ENCODE measurements around the gene CNTLN. TPM values are rescaled to one million over a fixed set of nuclear protein-coding genes. Genes with fewer than 3 reads are reported as not detected.

Gene CNTLN
- total RNA-seq, 1 experiment from 2014 or later, result 7.8 TPM

GRCh38 chr9:17484906-17485305 lies 350.1 kb downstream of the CNTLN start:
- no peaks in the 10 kb centered on the region for H3K36me3 ChIP-seq (ENCODE audit: control insufficient read depth, insufficient read depth, low read length)
- POLR2A ChIA-PET, result no interaction called here
- no peaks in the 10 kb centered on the region for H3K27me3 Mint-ChIP-seq (ENCODE audit: insufficient read depth, unreplicated experiment)
- H3K4me1 ChIP-seq, result no peaks in the 10 kb centered on the region
- no peaks in the 10 kb centered on the region for H3K9me3 Mint-ChIP-seq (ENCODE audit: unreplicated experiment)
- H3K27me3 ChIP-seq (replicated peaks; ENCODE audit: control insufficient read depth, insufficient read depth, low read length), result no peaks in the 10 kb centered on the region
- intact Hi-C loops (cut with micrococcal nuclease; ENCODE audit: unreplicated experiment), result no loop called here
- no peaks in the 10 kb centered on the region for H3K4me1 Mint-ChIP-seq (ENCODE audit: low read depth, unreplicated experiment)
- CTCF ChIA-PET, result no interaction called here
- no peaks in the 10 kb centered on the region for H3K9me3 ChIP-seq
- H3K27ac Mint-ChIP-seq (ENCODE audit: unreplicated experiment), result no peak overlapping the region
- DNase-seq, result no peak
- no peak overlapping the region for H3K4me3 Mint-ChIP-seq (ENCODE audit: unreplicated experiment)
- no peak for TF ChIP-seq CTCF (IDR thresholded peaks at IDR 0.05; ENCODE audit: insufficient read depth in 1 of 2, low read depth in 1 of 2, low read length in 1 of 2, severe bottlenecking in 1 of 2, unreplicated experiment in 1 of 2)
- H3K4me3 ChIP-seq (ENCODE audit: low read depth, low read length), result no peak overlapping the region
- no TSS peak for BruUV-seq (replicated peaks)
- no peaks in the 10 kb centered on the region for H3K36me3 Mint-ChIP-seq (ENCODE audit: insufficient read depth, unreplicated experiment)

DNA sequence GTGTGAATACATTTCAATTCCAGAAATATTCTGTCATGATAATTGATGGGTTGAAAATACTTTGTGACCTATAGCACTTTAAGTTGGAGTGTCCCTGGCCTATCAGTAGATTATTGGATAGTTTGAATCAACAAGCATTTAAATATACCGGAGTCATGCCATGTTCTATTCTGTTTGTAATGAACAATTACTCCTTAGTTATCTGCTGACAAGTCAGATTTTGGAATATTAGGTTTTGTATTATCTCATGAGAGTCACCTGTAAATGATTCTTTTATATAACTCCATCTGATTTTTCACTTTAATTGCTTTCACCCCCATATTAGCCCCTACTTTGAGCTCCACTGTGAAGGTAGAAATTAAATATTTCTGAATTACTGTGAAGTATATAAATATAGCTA lies 351.6 kb downstream of the CNTLN start:
- no peaks in the 10 kb centered on the region for H3K4me1 ChIP-seq
- H3K27ac Mint-ChIP-seq (ENCODE audit: unreplicated experiment), result no peak overlapping the region
- ChIA-PET POLR2A (no interaction called here), CTCF (no interaction called here)
- no peaks in the 10 kb centered on the region for H3K27me3 Mint-ChIP-seq (ENCODE audit: insufficient read depth, unreplicated experiment)
- no TSS peak for BruUV-seq (replicated peaks)
- H3K9me3 Mint-ChIP-seq (ENCODE audit: unreplicated experiment), result no peaks in the 10 kb centered on the region
- no peak overlapping the region for H3K4me3 Mint-ChIP-seq (ENCODE audit: unreplicated experiment)
- DNase-seq, result no peak
- H3K4me3 ChIP-seq (ENCODE audit: low read depth, low read length), result no peak overlapping the region
- no peaks in the 10 kb centered on the region for H3K36me3 ChIP-seq (ENCODE audit: control insufficient read depth, insufficient read depth, low read length)
- no peaks in the 10 kb centered on the region for H3K36me3 Mint-ChIP-seq (ENCODE audit: insufficient read depth, unreplicated experiment)
- no peaks in the 10 kb centered on the region for H3K27me3 ChIP-seq (replicated peaks; ENCODE audit: control insufficient read depth, insufficient read depth, low read length)
- H3K4me1 Mint-ChIP-seq (ENCODE audit: low read depth, unreplicated experiment), result no peaks in the 10 kb centered on the region
- intact Hi-C loops (cut with micrococcal nuclease; ENCODE audit: unreplicated experiment), result no loop called here
- no peak for TF ChIP-seq CTCF (IDR thresholded peaks at IDR 0.05; ENCODE audit: insufficient read depth in 1 of 2, low read depth in 1 of 2, low read length in 1 of 2, severe bottlenecking in 1 of 2, unreplicated experiment in 1 of 2)
- no peaks in the 10 kb centered on the region for H3K9me3 ChIP-seq

DNA sequence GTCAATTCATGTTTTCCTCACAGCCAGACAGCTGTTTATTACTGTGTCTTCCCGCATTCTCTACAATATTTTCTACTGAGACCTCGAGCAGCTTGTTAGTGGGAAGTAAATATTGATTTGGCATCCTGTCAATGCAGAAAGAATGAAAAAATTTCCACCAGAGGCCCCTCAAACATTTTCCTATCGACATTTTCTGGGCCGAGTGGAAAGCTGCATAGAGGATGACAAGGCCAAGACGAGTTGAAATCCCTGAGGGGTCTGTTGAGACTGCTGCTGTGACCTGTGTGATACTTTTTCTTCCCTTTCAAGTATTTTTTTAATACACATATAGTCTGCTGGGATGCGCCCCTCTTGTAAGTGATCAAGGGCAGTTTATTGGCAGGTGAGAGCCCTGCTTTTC lies 352.6 kb downstream of the CNTLN start:
- CTCF ChIA-PET, result no interaction called here
- no peak overlapping the region for H3K4me3 ChIP-seq (ENCODE audit: low read depth, low read length)
- Mint-ChIP-seq H3K27ac (ENCODE audit: unreplicated experiment) (no peak overlapping the region), H3K27me3 (ENCODE audit: insufficient read depth, unreplicated experiment) (no peaks in the 10 kb centered on the region), H3K9me3 (ENCODE audit: unreplicated experiment) (no peaks in the 10 kb centered on the region), H3K36me3 (ENCODE audit: insufficient read depth, unreplicated experiment) (no peaks in the 10 kb centered on the region), H3K4me1 (ENCODE audit: low read depth, unreplicated experiment) (no peaks in the 10 kb centered on the region), H3K4me3 (ENCODE audit: unreplicated experiment) (no peak overlapping the region)
- no peak for TF ChIP-seq CTCF (IDR thresholded peaks at IDR 0.05; ENCODE audit: insufficient read depth in 1 of 2, low read depth in 1 of 2, low read length in 1 of 2, severe bottlenecking in 1 of 2, unreplicated experiment in 1 of 2)
- no peaks in the 10 kb centered on the region for H3K9me3 ChIP-seq
- DNase-seq, result no peak
- intact Hi-C loops (cut with micrococcal nuclease; ENCODE audit: unreplicated experiment), result no loop called here
- no TSS peak for BruUV-seq (replicated peaks)
- no peaks in the 10 kb centered on the region for H3K36me3 ChIP-seq (ENCODE audit: control insufficient read depth, insufficient read depth, low read length)
- POLR2A ChIA-PET, result no interaction called here
- no peaks in the 10 kb centered on the region for H3K4me1 ChIP-seq
- no peaks in the 10 kb centered on the region for H3K27me3 ChIP-seq (replicated peaks; ENCODE audit: control insufficient read depth, insufficient read depth, low read length)
